HG03520 (cell line): ENCODE results near the gene DOCK9.

Experiments used
- ATAC-seq: cut with Tn5 transposase; IDR thresholded peaks from one replicate; pipeline ENCODE4 v1.9.1; 2021; ENCODE audit warnings: mild to moderate bottlenecking, moderate library complexity; ENCODE audit not compliant: unreplicated experiment

Gene DOCK9

GRCh38 chr13:98802559-98802958 is 175.3 kb downstream of the DOCK9 start:
- ATAC-seq, result no peak

GRCh38 chr13:98801626-98802418 is 176.0 kb downstream of the DOCK9 start:
- no peak for ATAC-seq

GRCh38 chr13:98800078-98800477 is 177.8 kb downstream of the DOCK9 start:
- no peak for ATAC-seq

- ATAC-seq, result no peak
Measured at GRCh38 chr13:98798849-98799645, 178.8 kb downstream of the DOCK9 start.

- no peak for ATAC-seq
Measured at GRCh38 chr13:98797456-98797855, 180.4 kb downstream of the DOCK9 start.

- no peak for ATAC-seq
Measured at GRCh38 chr13:98796798-98797197, 181.1 kb downstream of the DOCK9 start.

GRCh38 chr13:98796191-98796590 is 181.7 kb downstream of the DOCK9 start:
- ATAC-seq, result no peak

- no peak for ATAC-seq
Measured at GRCh38 chr13:98795220-98795619, 182.6 kb downstream of the DOCK9 start.

GRCh38 chr13:98794498-98794897 is 183.4 kb downstream of the DOCK9 start:
- ATAC-seq, result no peak

- no peak for ATAC-seq
Measured at GRCh38 chr13:98792785-98793495, 184.9 kb downstream of the DOCK9 start.

GRCh38 chr13:98792321-98792720 is 185.5 kb downstream of the DOCK9 start:
- no peak for ATAC-seq

- no peak for ATAC-seq
Measured at GRCh38 chr13:98791611-98792010, 186.3 kb downstream of the DOCK9 start.

GRCh38 chr13:98787996-98788395 is 189.9 kb downstream of the DOCK9 start:
- no peak for ATAC-seq

- ATAC-seq, result no peak
Measured at GRCh38 chr13:98787173-98787572, 190.7 kb downstream of the DOCK9 start.

GRCh38 chr13:98786023-98786422 is 191.8 kb downstream of the DOCK9 start:
- ATAC-seq, result no peak

- no peak for ATAC-seq
Measured at GRCh38 chr13:98785405-98785804, 192.5 kb downstream of the DOCK9 start.

- ATAC-seq, result no peak
Measured at GRCh38 chr13:98784666-98785065, 193.2 kb downstream of the DOCK9 start.

GRCh38 chr13:98783856-98784478 is 193.9 kb downstream of the DOCK9 start:
- ATAC-seq, result no peak

- ATAC-seq, result no peak
Measured at GRCh38 chr13:98782654-98783053, 195.2 kb downstream of the DOCK9 start.

- no peak for ATAC-seq
Measured at GRCh38 chr13:98781905-98782304, 196.0 kb downstream of the DOCK9 start.

GRCh38 chr13:98781470-98781869 is 196.4 kb downstream of the DOCK9 start:
- ATAC-seq, result no peak
